ENCODE results near the gene DPYSL3. TPM values are rescaled to one million over a fixed set of nuclear protein-coding genes. Genes with fewer than 3 reads are reported as not detected.

Gene DPYSL3
- total RNA-seq, 1 donor from 2014 or later: 414 TPM

DNA sequence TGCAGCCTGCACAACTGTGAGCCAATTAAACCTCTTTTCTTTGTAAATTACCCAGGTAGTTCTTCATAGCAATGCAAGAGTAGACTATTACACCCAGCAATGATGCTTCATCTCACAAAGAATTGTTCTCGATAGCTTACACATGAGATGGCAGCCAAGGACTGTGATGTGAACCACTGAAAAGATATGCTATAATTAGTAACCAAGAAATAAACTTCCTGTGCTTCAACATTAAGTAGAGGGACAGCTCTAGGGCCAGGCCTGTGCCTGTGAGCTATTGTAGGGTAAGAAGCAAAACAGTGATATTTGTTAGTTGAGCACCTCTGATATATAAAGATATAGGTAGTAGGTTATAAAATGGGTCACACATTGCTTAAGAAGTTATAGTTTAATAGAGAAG lies 41.8 kb upstream of the DPYSL3 start:
- Mint-ChIP-seq H3K36me3 (peaks cover 3% of the 10 kb centered on the region), H3K4me3 (no peak overlapping the region), H3K27me3 (ENCODE audit: insufficient read depth, low read depth) (peaks cover 2% of the 10 kb centered on the region), H3K9me3 (peaks cover 9% of the 10 kb centered on the region), H3K4me1 (peaks cover 18% of the 10 kb centered on the region), H3K27ac (no peak overlapping the region)
- H3K9ac ChIP-seq: no peak overlapping the region
- H3K9me3 ChIP-seq (ENCODE audit: low read depth): no peaks in the 10 kb centered on the region
- H3K79me2 ChIP-seq (ENCODE audit: low read depth): no peaks in the 10 kb centered on the region
- no peak overlapping the region for H3K27ac ChIP-seq
- no peaks in the 10 kb centered on the region for H4K20me1 ChIP-seq (ENCODE audit: low read depth)
- H2AFZ ChIP-seq (replicated peaks): no peak overlapping the region
- H3F3A ChIP-seq (ENCODE audit: low read depth): no peaks in the 10 kb centered on the region
- no peak overlapping the region for H3K4me2 ChIP-seq
- TF ChIP-seq EZH2 (IDR thresholded peaks at IDR 0.05): no peak
- no peak for DNase-seq (ENCODE audit: low spot score)
- H3K4me1 ChIP-seq: peaks cover 10% of the 10 kb centered on the region
- no peaks in the 10 kb centered on the region for H3K27me3 ChIP-seq
- H3K36me3 ChIP-seq: no peaks in the 10 kb centered on the region
- no peak overlapping the region for H3K4me3 ChIP-seq

DNA sequence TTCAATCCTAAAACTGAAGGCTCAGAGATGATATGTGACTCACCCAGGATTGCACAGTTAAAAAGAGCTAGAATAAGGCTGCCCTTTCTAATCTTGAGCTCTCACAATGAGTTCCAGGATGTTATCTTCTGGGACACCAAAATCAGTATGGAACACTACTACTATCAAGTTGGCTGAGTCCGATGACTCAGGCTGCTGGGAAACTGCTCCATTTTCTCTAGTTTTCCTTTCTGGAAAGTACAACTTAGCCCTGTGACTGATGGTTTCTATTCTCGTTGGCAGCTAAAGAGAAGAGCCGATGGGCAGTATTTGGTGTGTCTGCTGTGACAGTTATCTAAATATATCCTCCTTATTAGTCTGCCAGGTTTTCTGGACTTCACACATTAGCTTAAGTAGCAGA lies 37.9 kb upstream of the DPYSL3 start:
- Histone ChIP-seq H3K27me3 (no peaks in the 10 kb centered on the region), H3K79me2 (ENCODE audit: low read depth) (no peaks in the 10 kb centered on the region), H3K4me1 (no peaks in the 10 kb centered on the region), H2AFZ (replicated peaks) (peak overlapping the region; percentile 7), H3K36me3 (no peaks in the 10 kb centered on the region), H3K27ac (no peak overlapping the region), H3F3A (ENCODE audit: low read depth) (no peaks in the 10 kb centered on the region), H3K4me2 (no peak overlapping the region), H3K4me3 (no peak overlapping the region), H3K9me3 (ENCODE audit: low read depth) (no peaks in the 10 kb centered on the region), H3K9ac (no peak overlapping the region), H4K20me1 (ENCODE audit: low read depth) (no peaks in the 10 kb centered on the region)
- Mint-ChIP-seq H3K9me3 (peaks cover 9% of the 10 kb centered on the region), H3K27ac (no peak overlapping the region), H3K36me3 (peaks cover 3% of the 10 kb centered on the region), H3K4me3 (no peak overlapping the region), H3K27me3 (ENCODE audit: insufficient read depth, low read depth) (peaks cover 2% of the 10 kb centered on the region), H3K4me1 (no peaks in the 10 kb centered on the region)
- no peak for DNase-seq (ENCODE audit: low spot score)
- TF ChIP-seq EZH2phosphoT487 (IDR thresholded peaks at IDR 0.05): no peak
- TF ChIP-seq EZH2 (IDR thresholded peaks at IDR 0.05): no peak
- TF ChIP-seq, protein P1, sequence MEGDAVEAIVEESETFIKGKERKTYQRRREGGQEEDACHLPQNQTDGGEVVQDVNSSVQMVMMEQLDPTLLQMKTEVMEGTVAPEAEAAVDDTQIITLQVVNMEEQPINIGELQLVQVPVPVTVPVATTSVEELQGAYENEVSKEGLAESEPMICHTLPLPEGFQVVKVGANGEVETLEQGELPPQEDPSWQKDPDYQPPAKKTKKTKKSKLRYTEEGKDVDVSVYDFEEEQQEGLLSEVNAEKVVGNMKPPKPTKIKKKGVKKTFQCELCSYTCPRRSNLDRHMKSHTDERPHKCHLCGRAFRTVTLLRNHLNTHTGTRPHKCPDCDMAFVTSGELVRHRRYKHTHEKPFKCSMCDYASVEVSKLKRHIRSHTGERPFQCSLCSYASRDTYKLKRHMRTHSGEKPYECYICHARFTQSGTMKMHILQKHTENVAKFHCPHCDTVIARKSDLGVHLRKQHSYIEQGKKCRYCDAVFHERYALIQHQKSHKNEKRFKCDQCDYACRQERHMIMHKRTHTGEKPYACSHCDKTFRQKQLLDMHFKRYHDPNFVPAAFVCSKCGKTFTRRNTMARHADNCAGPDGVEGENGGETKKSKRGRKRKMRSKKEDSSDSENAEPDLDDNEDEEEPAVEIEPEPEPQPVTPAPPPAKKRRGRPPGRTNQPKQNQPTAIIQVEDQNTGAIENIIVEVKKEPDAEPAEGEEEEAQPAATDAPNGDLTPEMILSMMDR (IDR thresholded peaks at IDR 0.05): no peak

DNA sequence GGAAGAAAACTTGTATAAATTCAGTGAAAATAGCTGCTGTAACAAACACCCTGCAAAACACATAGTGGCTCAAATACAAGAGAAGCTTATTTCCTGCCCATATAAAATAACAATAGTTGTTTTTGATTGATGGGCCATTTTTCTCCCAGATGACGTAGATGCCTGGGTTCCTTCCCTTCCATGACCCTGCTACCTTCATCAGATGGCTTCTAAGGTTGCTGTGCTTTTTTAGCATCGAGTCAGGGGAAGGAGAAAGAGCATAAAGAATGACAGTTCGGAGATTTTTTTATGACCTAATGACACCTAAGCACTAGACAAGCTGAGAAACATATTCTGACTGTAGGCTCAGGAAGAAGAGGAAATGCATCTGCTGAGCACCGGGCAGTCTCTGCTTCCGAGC lies 34.7 kb upstream of the DPYSL3 start:
- H3K4me3 ChIP-seq: no peak overlapping the region
- no peaks in the 10 kb centered on the region for H3K36me3 ChIP-seq
- peaks cover 2% of the 10 kb centered on the region for H3K4me1 Mint-ChIP-seq
- no peak overlapping the region for H3K27ac Mint-ChIP-seq
- H3F3A ChIP-seq (ENCODE audit: low read depth): no peaks in the 10 kb centered on the region
- no peak for DNase-seq (ENCODE audit: low spot score)
- no peak overlapping the region for H3K9ac ChIP-seq
- H3K27me3 ChIP-seq: no peaks in the 10 kb centered on the region
- H3K9me3 Mint-ChIP-seq: peaks cover 4% of the 10 kb centered on the region
- H3K79me2 ChIP-seq (ENCODE audit: low read depth): no peaks in the 10 kb centered on the region
- H3K4me1 ChIP-seq: no peaks in the 10 kb centered on the region
- H3K36me3 Mint-ChIP-seq: no peaks in the 10 kb centered on the region
- no peak for TF ChIP-seq EZH2phosphoT487 (IDR thresholded peaks at IDR 0.05)
- TF ChIP-seq EZH2 (IDR thresholded peaks at IDR 0.05): no peak
- TF ChIP-seq, protein P1 (IDR thresholded peaks at IDR 0.05): no peak
- no peaks in the 10 kb centered on the region for H3K9me3 ChIP-seq (ENCODE audit: low read depth)
- H3K4me3 Mint-ChIP-seq: no peak overlapping the region
- peak overlapping the region; percentile 18 for H2AFZ ChIP-seq (replicated peaks)
- no peak overlapping the region for H3K4me2 ChIP-seq
- no peaks in the 10 kb centered on the region for H4K20me1 ChIP-seq (ENCODE audit: low read depth)
- H3K27ac ChIP-seq: no peak overlapping the region
- no peaks in the 10 kb centered on the region for H3K27me3 Mint-ChIP-seq (ENCODE audit: insufficient read depth, low read depth)

DNA sequence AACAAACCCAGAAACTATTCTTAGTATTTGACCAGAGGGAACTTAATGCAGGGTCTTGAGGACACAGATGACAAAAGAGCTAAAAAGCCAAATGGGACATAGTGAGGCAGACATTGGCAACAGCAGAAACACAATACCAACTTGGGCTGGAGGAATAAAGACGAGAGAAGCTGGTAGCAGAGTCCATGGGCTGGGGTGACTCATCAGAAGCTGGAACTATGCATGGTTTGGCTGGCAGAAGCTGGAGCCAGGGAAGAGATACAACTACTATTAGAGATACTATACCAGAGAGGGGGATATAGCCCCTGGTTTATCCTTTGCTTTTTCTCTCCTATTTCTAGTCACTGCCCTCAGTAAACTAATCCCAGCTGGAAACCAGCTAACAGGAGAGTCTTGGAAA lies 29.2 kb upstream of the DPYSL3 start:
- H3K4me1 Mint-ChIP-seq: peaks cover 12% of the 10 kb centered on the region
- no peaks in the 10 kb centered on the region for H3K36me3 Mint-ChIP-seq
- H3K27me3 Mint-ChIP-seq (ENCODE audit: insufficient read depth, low read depth): no peaks in the 10 kb centered on the region
- no peaks in the 10 kb centered on the region for H3K4me1 ChIP-seq
- H3K79me2 ChIP-seq (ENCODE audit: low read depth): no peaks in the 10 kb centered on the region
- peaks cover 5% of the 10 kb centered on the region for H3K9me3 Mint-ChIP-seq
- no peak overlapping the region for H2AFZ ChIP-seq (replicated peaks)
- TF ChIP-seq, protein P1 (IDR thresholded peaks at IDR 0.05): no peak
- no peak for TF ChIP-seq EZH2phosphoT487 (IDR thresholded peaks at IDR 0.05)
- no peak for TF ChIP-seq EZH2 (IDR thresholded peaks at IDR 0.05)
- DNase-seq (ENCODE audit: low spot score): no peak
- no peak overlapping the region for H3K27ac Mint-ChIP-seq
- no peaks in the 10 kb centered on the region for H4K20me1 ChIP-seq (ENCODE audit: low read depth)
- H3K4me2 ChIP-seq: no peak overlapping the region
- H3K4me3 ChIP-seq: no peak overlapping the region
- H3K9me3 ChIP-seq (ENCODE audit: low read depth): no peaks in the 10 kb centered on the region
- H3K27me3 ChIP-seq: no peaks in the 10 kb centered on the region
- H3K4me3 Mint-ChIP-seq: no peak overlapping the region
- no peaks in the 10 kb centered on the region for H3F3A ChIP-seq (ENCODE audit: low read depth)
- no peak overlapping the region for H3K27ac ChIP-seq
- no peaks in the 10 kb centered on the region for H3K36me3 ChIP-seq
- no peak overlapping the region for H3K9ac ChIP-seq

Measured in neural progenitor cell (in vitro differentiated cells).